WTC11 (cell line): ENCODE results near the gene ARAF. TPM values are rescaled to one million over a fixed set of nuclear protein-coding genes. Genes with fewer than 3 reads are reported as not detected.

Source experiments
- ATAC-seq: fragments of 200-7000 bp; cut with Tn5 transposase; 2 replicates; pipeline ENCODE4 v1.10.0; 2021; ENCODE audit warnings: mild to moderate bottlenecking, moderate library complexity
- CTCF ChIA-PET: fragments of 300-600 bp; sonication (Branson Sonifier 250); formaldehyde crosslinking; loops from one replicate; lab custom pipeline; 2021; ENCODE audit warnings: antibody characterized with exemption; lab: Charles Lee
- POLR2A ChIA-PET: fragments of 350-600 bp; sonication (Branson Sonifier 250); formaldehyde crosslinking; loops from one replicate; lab custom pipeline; 2021; ENCODE audit warnings: antibody characterized with exemption; lab: Charles Lee
- DNase-seq: peaks from one replicate; pipeline ENCODE4 v3.0.0; 2021; ENCODE audit warnings: low spot score
- H3K27ac Mint-ChIP-seq: 2 replicates; pipeline ENCODE4 v1.8.0; 2021; ENCODE audit warnings: mixed read lengths
- H3K27me3 Mint-ChIP-seq: 2 replicates; pipeline ENCODE4 v1.8.0; 2021; ENCODE audit warnings: low read depth, mild to moderate bottlenecking, moderate library complexity, mixed read lengths
- H3K36me3 Mint-ChIP-seq: 2 replicates; pipeline ENCODE4 v1.8.0; 2021; ENCODE audit warnings: mixed read lengths
- H3K4me1 Mint-ChIP-seq: 2 replicates; pipeline ENCODE4 v1.8.0; 2022; ENCODE audit warnings: mixed read lengths
- H3K4me3 Mint-ChIP-seq: 2 replicates; pipeline ENCODE4 v1.8.0; 2021; ENCODE audit warnings: mild to moderate bottlenecking, moderate library complexity, mixed read lengths
- H3K9me3 Mint-ChIP-seq: 2 replicates; pipeline ENCODE4 v1.8.0; 2021; ENCODE audit warnings: mixed read lengths
- EMX1 ChIP-seq: fragments of 250-450 bp; sonication (Bioruptor Pico); IDR thresholded peaks from 2 replicates; pipeline ENCODE4 v1.8.0; 2021; ENCODE audit warnings: mild to moderate bottlenecking
- ETV6 ChIP-seq: sonication (generic); formaldehyde crosslinking; IDR thresholded peaks from 2 replicates; pipeline ENCODE4 v1.8.1; 2022; ENCODE audit warnings: mild to moderate bottlenecking, missing genetic modification reagents
- FOXJ3 ChIP-seq: sonication (generic); formaldehyde crosslinking; IDR thresholded peaks from 2 replicates; pipeline ENCODE4 v1.9.0; 2021; ENCODE audit warnings: missing genetic modification reagents, mild to moderate bottlenecking, borderline replicate concordance
- FOXP1 ChIP-seq: sonication (generic); formaldehyde crosslinking; IDR thresholded peaks from 2 replicates; pipeline ENCODE4 v1.8.0; 2022; ENCODE audit warnings: missing genetic modification reagents, mild to moderate bottlenecking, moderate library complexity, borderline replicate concordance
- IRF2 ChIP-seq: sonication (generic); formaldehyde crosslinking; IDR thresholded peaks from 2 replicates; pipeline ENCODE4 v1.8.0; 2022; ENCODE audit warnings: low read depth, missing genetic modification reagents, borderline replicate concordance
- JAZF1 ChIP-seq: fragments of 250-450 bp; sonication (Bioruptor Pico); IDR thresholded peaks from 2 replicates; pipeline ENCODE4 v1.9.0; 2021; ENCODE audit warnings: moderate library complexity, mild to moderate bottlenecking, inconsistent platforms
- KAT7 ChIP-seq: sonication (generic); formaldehyde crosslinking; IDR thresholded peaks from 2 replicates; pipeline ENCODE4 v1.8.1; 2023; ENCODE audit warnings: missing genetic modification reagents, mild to moderate bottlenecking, borderline replicate concordance
- NFE2L1 ChIP-seq: sonication (generic); formaldehyde crosslinking; IDR thresholded peaks from 2 replicates; pipeline ENCODE4 v1.8.1; 2023; ENCODE audit warnings: missing genetic modification reagents
- NR2C2 ChIP-seq: sonication (generic); formaldehyde crosslinking; IDR thresholded peaks from 2 replicates; pipeline ENCODE4 v1.8.0; 2022; ENCODE audit warnings: mild to moderate bottlenecking, missing genetic modification reagents
- PRRX2 ChIP-seq: fragments of 250-450 bp; sonication (Bioruptor Pico); IDR thresholded peaks from 2 replicates; pipeline ENCODE4 v1.8.0; 2021; ENCODE audit warnings: mild to moderate bottlenecking
- RORB ChIP-seq: fragments of 250-450 bp; sonication (Bioruptor Pico); IDR thresholded peaks from 2 replicates; pipeline ENCODE4 v1.9.0; 2021; ENCODE audit warnings: mild to moderate bottlenecking
- SMAD4 ChIP-seq: sonication (generic); formaldehyde crosslinking; IDR thresholded peaks from 2 replicates; pipeline ENCODE4 v1.8.0; 2022; ENCODE audit warnings: mild to moderate bottlenecking, missing genetic modification reagents
- TEAD1 ChIP-seq: sonication (generic); formaldehyde crosslinking; IDR thresholded peaks from 2 replicates; pipeline ENCODE4 v1.8.0; 2022; ENCODE audit warnings: mild to moderate bottlenecking, missing genetic modification reagents
- ZBTB21 ChIP-seq: sonication (generic); formaldehyde crosslinking; IDR thresholded peaks from 2 replicates; pipeline ENCODE4 v1.8.1; 2023; ENCODE audit warnings: mild to moderate bottlenecking, missing genetic modification reagents, borderline replicate concordance
- ZNF121 ChIP-seq: sonication (generic); formaldehyde crosslinking; IDR thresholded peaks from 2 replicates; pipeline ENCODE4 v1.8.0; 2023; ENCODE audit warnings: missing genetic modification reagents
- ZNF138 ChIP-seq: sonication (generic); formaldehyde crosslinking; conservative IDR thresholded peaks from 2 replicates; pipeline ENCODE4 v1.8.1; 2022; ENCODE audit warnings: mild to moderate bottlenecking, moderate library complexity, missing genetic modification reagents
- ZNF416 ChIP-seq: fragments of 250-450 bp; sonication (Bioruptor Pico); IDR thresholded peaks from 2 replicates; pipeline ENCODE4 v1.9.0; 2021; ENCODE audit warnings: mild to moderate bottlenecking, inconsistent platforms
- total RNA-seq: library from RNA; stranded (reverse); gene quantifications from 3 replicates; pipeline ENCODE4 v1.2.3, GENCODE V29; 2021
- TF ChIP-seq, protein P1 (sequence below): fragments of 250-450 bp; sonication (Bioruptor Pico); IDR thresholded peaks from 2 replicates; pipeline ENCODE4 v2.1.2; 2022; ENCODE audit warnings: mild to moderate bottlenecking, moderate library complexity
- TF ChIP-seq, protein P2 (sequence below): sonication (generic); formaldehyde crosslinking; IDR thresholded peaks from 2 replicates; pipeline ENCODE4 v1.8.1; 2022; ENCODE audit warnings: mild to moderate bottlenecking, missing genetic modification reagents, moderate library complexity, borderline replicate concordance
- TF ChIP-seq, protein P3 (sequence below): fragments of 200-600 bp; IDR thresholded peaks from 2 replicates; pipeline ENCODE4 v1.8.0; 2022; ENCODE audit warnings: antibody characterized with exemption
- TF ChIP-seq, protein P4 (sequence below): sonication (generic); formaldehyde crosslinking; IDR thresholded peaks from 2 replicates; pipeline ENCODE4 v1.8.0; 2022; ENCODE audit warnings: mild to moderate bottlenecking, missing genetic modification reagents
- TF ChIP-seq, protein P5 (sequence below): sonication (generic); formaldehyde crosslinking; IDR thresholded peaks from 2 replicates; pipeline ENCODE4 v1.8.1; 2022; ENCODE audit warnings: missing genetic modification reagents, borderline replicate concordance

Gene ARAF
- total RNA-seq, 1 experiment from 2014 or later, result 55.1 TPM

DNA sequence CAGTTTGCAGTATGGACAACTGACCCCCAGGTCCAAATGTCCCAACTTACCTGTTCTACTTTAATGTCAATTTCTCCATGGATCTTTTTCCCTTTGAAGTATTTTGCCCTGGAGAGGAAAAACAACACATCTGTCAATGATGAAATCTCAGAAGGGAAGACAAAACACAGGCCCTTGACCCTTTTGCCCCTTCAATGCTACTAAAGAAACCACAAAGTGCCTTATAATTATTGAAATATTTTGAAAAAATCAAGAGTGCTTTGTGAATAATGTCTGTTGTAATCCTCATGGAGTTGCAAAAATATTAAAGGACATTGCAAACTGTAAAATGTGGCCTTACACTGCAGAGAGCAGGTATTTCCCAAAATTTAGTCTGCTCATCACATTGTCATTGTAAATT is 46.1 kb downstream of the ARAF start:
- no peak overlapping the region for H3K4me3 Mint-ChIP-seq
- no peak overlapping the region for H3K27ac Mint-ChIP-seq
- ATAC-seq (no peak), DNase-seq (no peak)
- ChIA-PET POLR2A (no interaction called here), CTCF (no interaction called here)
- H3K36me3 Mint-ChIP-seq, result peaks cover 4% of the 10 kb centered on the region; the same call in 1 of the 2 replicates
- peaks cover 5% of the 10 kb centered on the region for H3K9me3 Mint-ChIP-seq
- no peaks in the 10 kb centered on the region for H3K27me3 Mint-ChIP-seq
- H3K4me1 Mint-ChIP-seq, result peaks cover 19% of the 10 kb centered on the region
- no peak for TF ChIP-seq ETV6
- TF ChIP-seq, protein P1, sequence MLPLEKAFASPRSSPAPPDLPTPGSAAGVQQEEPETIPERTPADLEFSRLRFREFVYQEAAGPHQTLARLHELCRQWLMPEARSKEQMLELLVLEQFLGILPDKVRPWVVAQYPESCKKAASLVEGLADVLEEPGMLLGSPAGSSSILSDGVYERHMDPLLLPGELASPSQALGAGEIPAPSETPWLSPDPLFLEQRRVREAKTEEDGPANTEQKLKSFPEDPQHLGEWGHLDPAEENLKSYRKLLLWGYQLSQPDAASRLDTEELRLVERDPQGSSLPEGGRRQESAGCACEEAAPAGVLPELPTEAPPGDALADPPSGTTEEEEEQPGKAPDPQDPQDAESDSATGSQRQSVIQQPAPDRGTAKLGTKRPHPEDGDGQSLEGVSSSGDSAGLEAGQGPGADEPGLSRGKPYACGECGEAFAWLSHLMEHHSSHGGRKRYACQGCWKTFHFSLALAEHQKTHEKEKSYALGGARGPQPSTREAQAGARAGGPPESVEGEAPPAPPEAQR (CRISPR knock-in tag), result no peak
- TF ChIP-seq, protein P2, sequence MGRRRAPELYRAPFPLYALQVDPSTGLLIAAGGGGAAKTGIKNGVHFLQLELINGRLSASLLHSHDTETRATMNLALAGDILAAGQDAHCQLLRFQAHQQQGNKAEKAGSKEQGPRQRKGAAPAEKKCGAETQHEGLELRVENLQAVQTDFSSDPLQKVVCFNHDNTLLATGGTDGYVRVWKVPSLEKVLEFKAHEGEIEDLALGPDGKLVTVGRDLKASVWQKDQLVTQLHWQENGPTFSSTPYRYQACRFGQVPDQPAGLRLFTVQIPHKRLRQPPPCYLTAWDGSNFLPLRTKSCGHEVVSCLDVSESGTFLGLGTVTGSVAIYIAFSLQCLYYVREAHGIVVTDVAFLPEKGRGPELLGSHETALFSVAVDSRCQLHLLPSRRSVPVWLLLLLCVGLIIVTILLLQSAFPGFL (CRISPR knock-in tag), result no peak
- TF ChIP-seq NR2C2 (CRISPR knock-in tag), result no peak
- no peak for TF ChIP-seq JAZF1 (CRISPR knock-in tag)
- TF ChIP-seq FOXJ3 (CRISPR knock-in tag), result no peak
- TF ChIP-seq ZBTB21 (CRISPR knock-in tag), result no peak
- no peak for TF ChIP-seq PRRX2 (CRISPR knock-in tag)
- no peak for TF ChIP-seq ZNF416 (CRISPR knock-in tag)
- no peak for TF ChIP-seq KAT7 (CRISPR knock-in tag)
- no peak for TF ChIP-seq ZNF138
- no peak for TF ChIP-seq FOXP1 (CRISPR knock-in tag)
- TF ChIP-seq RORB, result no peak
- TF ChIP-seq SMAD4 (CRISPR knock-in tag), result no peak
- TF ChIP-seq, protein P3, sequence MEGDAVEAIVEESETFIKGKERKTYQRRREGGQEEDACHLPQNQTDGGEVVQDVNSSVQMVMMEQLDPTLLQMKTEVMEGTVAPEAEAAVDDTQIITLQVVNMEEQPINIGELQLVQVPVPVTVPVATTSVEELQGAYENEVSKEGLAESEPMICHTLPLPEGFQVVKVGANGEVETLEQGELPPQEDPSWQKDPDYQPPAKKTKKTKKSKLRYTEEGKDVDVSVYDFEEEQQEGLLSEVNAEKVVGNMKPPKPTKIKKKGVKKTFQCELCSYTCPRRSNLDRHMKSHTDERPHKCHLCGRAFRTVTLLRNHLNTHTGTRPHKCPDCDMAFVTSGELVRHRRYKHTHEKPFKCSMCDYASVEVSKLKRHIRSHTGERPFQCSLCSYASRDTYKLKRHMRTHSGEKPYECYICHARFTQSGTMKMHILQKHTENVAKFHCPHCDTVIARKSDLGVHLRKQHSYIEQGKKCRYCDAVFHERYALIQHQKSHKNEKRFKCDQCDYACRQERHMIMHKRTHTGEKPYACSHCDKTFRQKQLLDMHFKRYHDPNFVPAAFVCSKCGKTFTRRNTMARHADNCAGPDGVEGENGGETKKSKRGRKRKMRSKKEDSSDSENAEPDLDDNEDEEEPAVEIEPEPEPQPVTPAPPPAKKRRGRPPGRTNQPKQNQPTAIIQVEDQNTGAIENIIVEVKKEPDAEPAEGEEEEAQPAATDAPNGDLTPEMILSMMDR, result no peak
- no peak for TF ChIP-seq IRF2 (CRISPR knock-in tag)
- TF ChIP-seq ZNF121 (CRISPR knock-in tag), result no peak
- TF ChIP-seq TEAD1, result no peak

DNA sequence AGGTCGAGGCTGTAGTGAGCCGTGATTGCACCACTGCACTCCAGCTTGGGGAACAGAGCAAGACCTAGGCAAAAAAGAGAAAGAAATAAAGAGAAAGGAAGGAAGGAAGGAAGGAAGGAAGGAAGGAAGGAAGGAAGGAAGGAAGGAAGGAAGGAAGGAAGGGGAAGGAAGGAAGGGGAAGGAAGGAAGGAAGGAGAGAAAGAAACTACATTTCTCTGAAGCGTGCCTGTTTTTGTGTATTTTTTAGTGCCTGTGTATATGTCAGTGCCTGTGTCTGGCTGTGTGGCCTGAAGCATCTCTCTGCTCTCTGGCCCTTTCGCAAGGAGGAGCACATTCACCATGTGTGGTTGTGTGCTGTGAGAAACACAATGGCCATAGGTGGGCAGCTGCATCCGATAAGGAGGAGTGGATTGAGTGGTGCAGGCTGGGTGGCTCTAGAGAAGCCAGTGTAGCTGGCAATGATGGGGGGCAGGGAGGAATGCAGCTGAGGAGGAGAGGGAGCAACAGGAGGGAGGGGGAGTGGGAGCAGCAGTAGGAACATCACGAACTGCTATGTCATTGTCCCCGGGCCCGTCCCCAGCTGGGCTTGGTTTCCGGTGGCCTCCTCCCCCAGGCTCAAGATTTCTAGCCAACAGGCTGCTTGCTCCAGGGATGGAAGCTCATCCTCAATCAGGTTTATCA is 47.3 kb downstream of the ARAF start:
- Mint-ChIP-seq H3K4me3 (no peak overlapping the region), H3K27ac (peak overlapping the region; percentile 95), H3K27me3 (no peaks in the 10 kb centered on the region), H3K9me3 (peaks cover 5% of the 10 kb centered on the region), H3K36me3 (peaks cover 4% of the 10 kb centered on the region; the same call in 1 of the 2 replicates), H3K4me1 (peaks cover 19% of the 10 kb centered on the region)
- POLR2A ChIA-PET, result interaction anchor here (0.7 to 1.3 kb wide), 4 partner anchors 21 to 58 kb away, joined by 3 to 4 read pairs (median 3); no protein-coding TSS in a partner anchor
- DNase-seq (peak; percentile 57), ATAC-seq (peak; percentile 92)
- CTCF ChIA-PET, result interaction anchor here (0.7 to 1.3 kb wide), 7 partner anchors 12 to 40 kb away, joined by 3 to 7 read pairs (median 3); partner anchors contain the start of gene TIMP1
- TF ChIP-seq ETV6 (peak; percentile 54; the same call in 1 of the 2 replicates), EMX1 (CRISPR knock-in tag) (no peak), NFE2L1 (CRISPR knock-in tag) (peak; percentile 90; the same call in 1 of the 2 replicates)
- TF ChIP-seq, protein P4, sequence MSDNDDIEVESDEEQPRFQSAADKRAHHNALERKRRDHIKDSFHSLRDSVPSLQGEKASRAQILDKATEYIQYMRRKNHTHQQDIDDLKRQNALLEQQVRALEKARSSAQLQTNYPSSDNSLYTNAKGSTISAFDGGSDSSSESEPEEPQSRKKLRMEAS (CRISPR knock-in tag), result no peak
- TF ChIP-seq, protein P5, sequence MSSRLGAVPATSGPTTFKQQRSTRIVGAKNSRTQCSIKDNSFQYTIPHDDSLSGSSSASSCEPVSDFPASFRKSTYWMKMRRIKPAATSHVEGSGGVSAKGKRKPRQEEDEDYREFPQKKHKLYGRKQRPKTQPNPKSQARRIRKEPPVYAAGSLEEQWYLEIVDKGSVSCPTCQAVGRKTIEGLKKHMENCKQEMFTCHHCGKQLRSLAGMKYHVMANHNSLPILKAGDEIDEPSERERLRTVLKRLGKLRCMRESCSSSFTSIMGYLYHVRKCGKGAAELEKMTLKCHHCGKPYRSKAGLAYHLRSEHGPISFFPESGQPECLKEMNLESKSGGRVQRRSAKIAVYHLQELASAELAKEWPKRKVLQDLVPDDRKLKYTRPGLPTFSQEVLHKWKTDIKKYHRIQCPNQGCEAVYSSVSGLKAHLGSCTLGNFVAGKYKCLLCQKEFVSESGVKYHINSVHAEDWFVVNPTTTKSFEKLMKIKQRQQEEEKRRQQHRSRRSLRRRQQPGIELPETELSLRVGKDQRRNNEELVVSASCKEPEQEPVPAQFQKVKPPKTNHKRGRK (CRISPR knock-in tag), result 0 out of 2 replicates have a peak, but pooled peaks have one; percentile 58
